Muscle of arm (tissue), 14 donors: ENCODE data around the gene ATG5. TPM values are rescaled to one million over a fixed set of nuclear protein-coding genes. Genes with fewer than 3 reads are reported as not detected.

Source experiments
- DNase-seq: peaks from one replicate; pipeline ENCODE4 v3.0.0-alpha.2; 2013
- long read RNA-seq, 11 donors: transcript quantifications; one replicate each; lab custom pipeline, GENCODE V29; 2026
- polyA plus RNA-seq, 12 donors: library from polyadenylated mRNA; unstranded; fragments of 120-200 nt; gene quantifications; one replicate each; pipeline ENCODE4 v1.2.1, GENCODE V29; 2013; ENCODE audit not compliant: insufficient read length in 12 of 12

Gene ATG5
- polyA plus RNA-seq: 10 to 100 TPM in 11 of 12 donors, not detected in 1; 20.7 to 37.2 (median 29.0) TPM
- long read RNA-seq, donor 1, transcript ATG5-204 (8 exons, 3,216 nt): major isoform, 15 of 38 reads
- long read RNA-seq, donor 1, partial matches to known transcripts: 23 of 38 reads
- long read RNA-seq, donor 1, other reads (novel, unspliced or antisense): 0 of 38 reads
- long read RNA-seq, donor 2, transcript ATG5-204 (8 exons, 3,216 nt): major isoform, 8 of 9 reads
- long read RNA-seq, donor 2, partial matches to known transcripts: 0 of 9 reads
- long read RNA-seq, donor 2, other reads (novel, unspliced or antisense): 0 of 9 reads
- long read RNA-seq, donor 3, partial matches to known transcripts: 0 of 1 reads
- long read RNA-seq, donor 3, other reads (novel, unspliced or antisense): 0 of 1 reads
- long read RNA-seq, donor 4, partial matches to known transcripts: 0 of 5 reads
- long read RNA-seq, donor 4, other reads (novel, unspliced or antisense): 0 of 5 reads
- long read RNA-seq, donor 5, transcript ATG5-204 (8 exons, 3,216 nt): major isoform, 11 of 15 reads
- long read RNA-seq, donor 5, partial matches to known transcripts: 0 of 15 reads
- long read RNA-seq, donor 5, other reads (novel, unspliced or antisense): 0 of 15 reads
- long read RNA-seq, donor 6, partial matches to known transcripts: 0 of 3 reads
- long read RNA-seq, donor 6, other reads (novel, unspliced or antisense): 0 of 3 reads
- long read RNA-seq, donor 7, transcript ATG5-204 (8 exons, 3,216 nt): major isoform, 5 of 5 reads
- long read RNA-seq, donor 7, partial matches to known transcripts: 0 of 5 reads
- long read RNA-seq, donor 7, other reads (novel, unspliced or antisense): 0 of 5 reads
- long read RNA-seq, donor 8, transcript ATG5-204 (8 exons, 3,216 nt): major isoform, 7 of 10 reads
- long read RNA-seq, donor 8, partial matches to known transcripts: 0 of 10 reads
- long read RNA-seq, donor 8, other reads (novel, unspliced or antisense): 0 of 10 reads
- long read RNA-seq, donor 9, transcript ATG5-204 (8 exons, 3,216 nt): major isoform, 6 of 10 reads
- long read RNA-seq, donor 9, partial matches to known transcripts: 0 of 10 reads
- long read RNA-seq, donor 9, other reads (novel, unspliced or antisense): 0 of 10 reads
- long read RNA-seq, donor 10, partial matches to known transcripts: 0 of 7 reads
- long read RNA-seq, donor 10, other reads (novel, unspliced or antisense): 0 of 7 reads
- long read RNA-seq, donor 11, partial matches to known transcripts: 0 of 6 reads
- long read RNA-seq, donor 11, other reads (novel, unspliced or antisense): 0 of 6 reads

- DNase-seq: peak; percentile 98
Observed at GRCh38 chr6:106325336-106326178, at the start of gene ATG5. TSS of gene ATG5 (minus strand) at chr6:106325760. CDS start at chr6:106316208, 9,552 bp downstream.

GRCh38 chr6:106373502-106374239 is 48.1 kb upstream of the ATG5 start:
- no peak for DNase-seq

- DNase-seq: no peak
Observed at GRCh38 chr6:106372838-106373501, 47.4 kb upstream of the ATG5 start.

GRCh38 chr6:106370639-106371038 is 45.1 kb upstream of the ATG5 start:
- DNase-seq: no peak

- no peak for DNase-seq
Observed at GRCh38 chr6:106369739-106370138, 44.2 kb upstream of the ATG5 start.

- DNase-seq: no peak
Observed at GRCh38 chr6:106363401-106364138, 38.0 kb upstream of the ATG5 start.

- DNase-seq: no peak
Observed at GRCh38 chr6:106360989-106361430, 35.5 kb upstream of the ATG5 start.

GRCh38 chr6:106360410-106360988 is 34.9 kb upstream of the ATG5 start, which contains the start of gene CRYBG1:
TSS of gene CRYBG1 (plus strand) at chr6:106360717. CDS start at chr6:106360909, 192 bp downstream.
- peak; percentile 15 for DNase-seq

GRCh38 chr6:106359959-106360409 is 34.4 kb upstream of the ATG5 start:
- DNase-seq: no peak

- no peak for DNase-seq
Observed at GRCh38 chr6:106356378-106356777, 30.8 kb upstream of the ATG5 start.

- no peak for DNase-seq
Observed at GRCh38 chr6:106347219-106347618, 21.7 kb upstream of the ATG5 start.

- peak; percentile 29 for DNase-seq
Observed at GRCh38 chr6:106339334-106340029, 13.9 kb upstream of the ATG5 start.

- DNase-seq: peak; percentile 35
Observed at GRCh38 chr6:106334646-106335448, 9.3 kb upstream of the ATG5 start.

- DNase-seq: peak; percentile 1
Observed at GRCh38 chr6:106324726-106325335, 729 bp downstream of the ATG5 start.

- DNase-seq: no peak
Observed at GRCh38 chr6:106321940-106322339, 3.6 kb downstream of the ATG5 start.

GRCh38 chr6:106318851-106319250 is 6.7 kb downstream of the ATG5 start:
- no peak for DNase-seq
